ENCODE results near the gene TTC4. TPM values are rescaled to one million over a fixed set of nuclear protein-coding genes. Genes with fewer than 3 reads are reported as not detected.

Gene TTC4
- total RNA-seq, 2 donors from 2014 or later, result 23.1 to 28.3 TPM

GRCh38 chr1:54716299-54717047 is 812 bp downstream of the TTC4 start:
- Histone ChIP-seq H3K9ac (ENCODE audit: extremely low read depth, low read length, poor library complexity, severe bottlenecking) (peak overlapping the region; percentile 73), H3K4me1 (ENCODE audit: control insufficient read depth, insufficient read depth, low read length) (no peaks in the 10 kb centered on the region), H3K4me3 (ENCODE audit: low read length) (peak overlapping the region; percentile 91), H3K36me3 (ENCODE audit: control insufficient read depth, insufficient read depth, low read length) (peaks cover 35% of the 10 kb centered on the region), H3K27me3 (ENCODE audit: control insufficient read depth, insufficient read depth, low read length, poor library complexity, severe bottlenecking) (peaks cover 24% of the 10 kb centered on the region), H3K27ac (ENCODE audit: low read depth, low read length) (no peak overlapping the region), H3K9me3 (ENCODE audit: control insufficient read depth, low read length) (no peaks in the 10 kb centered on the region)
- peaks cover 9% of the 10 kb centered on the region for H3K4me1 Mint-ChIP-seq
- peak overlapping the region; percentile 93 for H3K4me3 Mint-ChIP-seq
- peak overlapping the region; percentile 91 for H3K27ac Mint-ChIP-seq
- no peaks in the 10 kb centered on the region for H3K9me3 Mint-ChIP-seq
- peaks cover 29% of the 10 kb centered on the region for H3K36me3 Mint-ChIP-seq (ENCODE audit: low read depth)
- 52 to 100% methylated on average over 3 to 8 of the region's 8 CpGs for WGBS, 2 experiments (ENCODE audit: insufficient coverage in 1 of 2, insufficient read length in 1 of 2)
- DNase-seq, result no peak
- peaks cover 13% of the 10 kb centered on the region for H3K27me3 Mint-ChIP-seq (ENCODE audit: insufficient read depth)
- TF ChIP-seq CTCF (conservative IDR thresholded peaks at IDR 0.05), result no peak

GRCh38 chr1:54721719-54722118 is 6.1 kb downstream of the TTC4 start:
- H3K36me3 Mint-ChIP-seq (ENCODE audit: low read depth), result peaks cover 80% of the 10 kb centered on the region
- H3K4me3 Mint-ChIP-seq, result no peak overlapping the region
- DNase-seq, result no peak
- Histone ChIP-seq H3K27ac (ENCODE audit: low read depth, low read length) (no peak overlapping the region), H3K4me1 (ENCODE audit: control insufficient read depth, insufficient read depth, low read length) (no peaks in the 10 kb centered on the region), H3K9me3 (ENCODE audit: control insufficient read depth, low read length) (peaks cover 24% of the 10 kb centered on the region), H3K27me3 (ENCODE audit: control insufficient read depth, insufficient read depth, low read length, poor library complexity, severe bottlenecking) (no peaks in the 10 kb centered on the region), H3K4me3 (ENCODE audit: low read length) (no peak overlapping the region), H3K9ac (ENCODE audit: extremely low read depth, low read length, poor library complexity, severe bottlenecking) (no peak overlapping the region), H3K36me3 (ENCODE audit: control insufficient read depth, insufficient read depth, low read length) (peaks cover 88% of the 10 kb centered on the region)
- no peak overlapping the region for H3K27ac Mint-ChIP-seq
- peaks cover 18% of the 10 kb centered on the region for H3K9me3 Mint-ChIP-seq
- TF ChIP-seq CTCF (conservative IDR thresholded peaks at IDR 0.05), result no peak
- H3K4me1 Mint-ChIP-seq, result no peaks in the 10 kb centered on the region
- H3K27me3 Mint-ChIP-seq (ENCODE audit: insufficient read depth), result no peaks in the 10 kb centered on the region

GRCh38 chr1:54723985-54724384 is 8.3 kb downstream of the TTC4 start:
- peaks cover 24% of the 10 kb centered on the region for H3K9me3 ChIP-seq (ENCODE audit: control insufficient read depth, low read length)
- no peak overlapping the region for H3K4me3 Mint-ChIP-seq
- H3K4me1 ChIP-seq (ENCODE audit: control insufficient read depth, insufficient read depth, low read length), result no peaks in the 10 kb centered on the region
- H3K27me3 Mint-ChIP-seq (ENCODE audit: insufficient read depth), result no peaks in the 10 kb centered on the region
- H3K4me3 ChIP-seq (ENCODE audit: low read length), result no peak overlapping the region
- no peak for TF ChIP-seq CTCF (conservative IDR thresholded peaks at IDR 0.05)
- H3K27me3 ChIP-seq (ENCODE audit: control insufficient read depth, insufficient read depth, low read length, poor library complexity, severe bottlenecking), result no peaks in the 10 kb centered on the region
- no peaks in the 10 kb centered on the region for H3K4me1 Mint-ChIP-seq
- no peak overlapping the region for H3K27ac ChIP-seq (ENCODE audit: low read depth, low read length)
- no peak overlapping the region for H3K27ac Mint-ChIP-seq
- H3K9ac ChIP-seq (ENCODE audit: extremely low read depth, low read length, poor library complexity, severe bottlenecking), result no peak overlapping the region
- H3K36me3 ChIP-seq (ENCODE audit: control insufficient read depth, insufficient read depth, low read length), result peaks cover 98% of the 10 kb centered on the region
- H3K36me3 Mint-ChIP-seq (ENCODE audit: low read depth), result peaks cover 90% of the 10 kb centered on the region
- H3K9me3 Mint-ChIP-seq, result peaks cover 18% of the 10 kb centered on the region
- DNase-seq, result no peak

Data from endodermal cell (in vitro differentiated cells).